Fibroblast of the aortic adventitia (primary cell): Measurements from ENCODE around the gene CDC42BPG. TPM values are rescaled to one million over a fixed set of nuclear protein-coding genes. Genes with fewer than 3 reads are reported as not detected.
A peak's percentile ranks its signal among the peaks of the same experiment; 100 is the strongest.

Experiments used
- DNase-seq: peaks from one replicate; pipeline ENCODE4 v3.0.0-alpha.2; 2010; ENCODE audit warnings: low read depth
- H3K4me3 ChIP-seq: 2 replicates; pipeline ENCODE4 v1.5.1; 2011; ENCODE audit warnings: low read depth, mild to moderate bottlenecking, control low read depth, low read length, moderate library complexity
- total RNA-seq: library from RNA; depleted of rRNA; stranded (reverse); fragments of >200 nt; gene quantifications from 2 replicates; pipeline ENCODE4 v1.2.3, GENCODE V29; 2012; ENCODE audit warnings: low replicate concordance
- TF ChIP-seq, protein P1 (sequence below): IDR thresholded peaks from 2 replicates; pipeline ENCODE4 v1.5.1; 2011; ENCODE audit warnings: mild to moderate bottlenecking, low read length, control low read depth, inconsistent platforms; ENCODE audit not compliant: insufficient read depth

CDC42BPG gene
- total RNA-seq, 1 donor, result 0.09 TPM

DNA sequence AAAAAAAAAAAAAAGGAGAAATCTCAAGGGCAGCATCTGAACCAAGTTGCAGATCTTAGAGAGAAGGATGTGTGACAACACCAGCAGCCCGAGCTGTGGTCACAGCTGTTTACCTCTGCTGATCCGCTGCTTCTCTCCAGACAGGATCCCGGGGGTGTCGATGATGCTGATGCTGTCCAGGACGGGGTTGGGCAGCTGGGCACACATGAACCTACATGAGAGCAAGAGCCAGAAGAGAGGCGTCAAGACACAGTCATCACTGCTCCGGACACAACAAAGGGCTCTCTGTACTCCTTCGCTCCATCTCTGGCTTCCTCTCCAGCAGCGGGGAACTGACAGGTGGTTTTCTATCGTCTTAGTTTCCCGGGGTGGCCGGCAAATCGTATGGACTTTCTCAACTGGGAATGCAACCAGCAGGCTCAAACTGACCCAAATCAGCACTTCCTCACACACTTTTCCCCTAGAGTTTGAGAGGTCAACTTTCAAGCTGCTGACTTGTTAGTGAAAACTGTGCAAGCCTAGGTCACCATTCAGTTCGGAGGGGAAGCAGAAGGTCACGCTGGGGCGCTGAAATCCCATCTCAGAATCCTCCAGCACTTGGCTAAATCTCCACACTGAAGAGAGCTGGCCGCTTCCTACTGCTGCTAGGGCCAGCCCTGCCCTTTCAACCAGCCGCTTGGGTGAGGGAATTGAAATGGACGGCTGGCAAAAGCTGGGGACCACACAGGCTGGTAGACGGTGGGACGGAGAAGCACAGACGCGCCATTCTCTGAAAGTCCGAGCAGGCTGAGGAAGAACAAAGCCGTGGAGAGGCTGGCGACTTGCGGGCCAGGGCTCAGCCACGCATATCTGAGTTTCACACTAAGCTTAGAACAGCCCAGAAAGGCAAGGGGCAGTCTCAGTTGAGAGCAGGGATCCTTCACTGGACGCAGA is 30.1 kb upstream of the CDC42BPG start:
- TF ChIP-seq, protein P1, sequence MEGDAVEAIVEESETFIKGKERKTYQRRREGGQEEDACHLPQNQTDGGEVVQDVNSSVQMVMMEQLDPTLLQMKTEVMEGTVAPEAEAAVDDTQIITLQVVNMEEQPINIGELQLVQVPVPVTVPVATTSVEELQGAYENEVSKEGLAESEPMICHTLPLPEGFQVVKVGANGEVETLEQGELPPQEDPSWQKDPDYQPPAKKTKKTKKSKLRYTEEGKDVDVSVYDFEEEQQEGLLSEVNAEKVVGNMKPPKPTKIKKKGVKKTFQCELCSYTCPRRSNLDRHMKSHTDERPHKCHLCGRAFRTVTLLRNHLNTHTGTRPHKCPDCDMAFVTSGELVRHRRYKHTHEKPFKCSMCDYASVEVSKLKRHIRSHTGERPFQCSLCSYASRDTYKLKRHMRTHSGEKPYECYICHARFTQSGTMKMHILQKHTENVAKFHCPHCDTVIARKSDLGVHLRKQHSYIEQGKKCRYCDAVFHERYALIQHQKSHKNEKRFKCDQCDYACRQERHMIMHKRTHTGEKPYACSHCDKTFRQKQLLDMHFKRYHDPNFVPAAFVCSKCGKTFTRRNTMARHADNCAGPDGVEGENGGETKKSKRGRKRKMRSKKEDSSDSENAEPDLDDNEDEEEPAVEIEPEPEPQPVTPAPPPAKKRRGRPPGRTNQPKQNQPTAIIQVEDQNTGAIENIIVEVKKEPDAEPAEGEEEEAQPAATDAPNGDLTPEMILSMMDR, result no peak
- DNase-seq, result no peak
- H3K4me3 ChIP-seq, result peak overlapping the region; percentile 22

DNA sequence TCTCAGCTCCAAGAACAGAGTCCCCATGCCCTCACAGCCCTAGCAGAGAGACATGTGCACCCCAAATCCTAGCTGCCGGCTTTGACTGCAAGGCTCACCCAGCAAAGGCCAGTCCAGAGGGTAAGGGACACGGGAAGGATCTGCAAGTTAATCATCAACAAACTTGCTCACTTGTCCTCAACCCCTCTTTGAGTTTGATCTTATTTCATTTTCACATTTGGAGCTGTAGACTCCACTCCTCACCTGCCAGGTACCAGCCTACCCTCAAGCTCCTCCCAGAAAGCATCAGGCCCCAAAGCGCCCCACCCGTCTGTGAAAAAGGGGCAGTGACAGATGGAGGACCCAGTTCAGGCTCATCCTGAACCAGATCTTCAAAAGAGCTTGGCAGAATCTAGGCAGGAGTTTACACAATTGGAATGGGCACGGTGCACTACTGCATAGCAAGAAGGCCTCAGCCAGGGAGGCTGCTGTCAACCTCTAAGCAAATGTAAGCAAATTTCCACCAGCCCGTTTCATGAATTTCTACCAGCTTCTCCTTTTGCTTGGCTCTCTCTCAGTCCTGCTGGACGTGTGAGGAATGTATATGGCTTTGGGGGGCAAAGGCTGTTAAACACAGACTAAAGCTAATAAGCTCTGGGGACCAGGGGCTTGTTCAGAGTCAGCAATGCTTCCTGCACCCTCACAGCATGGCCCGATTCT is 28.5 kb upstream of the CDC42BPG start:
- no peak for DNase-seq
- H3K4me3 ChIP-seq, result no peak overlapping the region
- TF ChIP-seq, protein P1, result no peak

DNA sequence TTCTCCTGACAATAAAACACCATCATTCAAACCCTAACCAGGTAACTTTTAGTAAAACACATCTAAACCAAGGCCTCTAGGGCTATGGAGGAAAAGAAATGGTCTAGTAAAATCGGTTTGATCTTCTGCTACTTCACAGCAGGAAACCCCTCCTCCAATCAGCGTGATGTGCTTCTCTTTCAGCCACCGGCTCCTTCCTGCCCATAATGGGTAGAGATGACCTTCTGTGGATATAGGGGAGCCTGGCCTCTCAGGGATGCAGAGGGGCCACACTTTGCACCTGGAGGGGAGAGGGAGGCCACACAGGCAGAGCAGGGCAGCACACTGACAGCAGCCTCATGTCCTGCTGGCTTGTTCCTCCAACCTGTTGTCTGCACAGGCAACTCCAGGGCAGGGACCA is 27.0 kb upstream of the CDC42BPG start:
- no peak overlapping the region for H3K4me3 ChIP-seq
- no peak for DNase-seq
- TF ChIP-seq, protein P1, result no peak

DNA sequence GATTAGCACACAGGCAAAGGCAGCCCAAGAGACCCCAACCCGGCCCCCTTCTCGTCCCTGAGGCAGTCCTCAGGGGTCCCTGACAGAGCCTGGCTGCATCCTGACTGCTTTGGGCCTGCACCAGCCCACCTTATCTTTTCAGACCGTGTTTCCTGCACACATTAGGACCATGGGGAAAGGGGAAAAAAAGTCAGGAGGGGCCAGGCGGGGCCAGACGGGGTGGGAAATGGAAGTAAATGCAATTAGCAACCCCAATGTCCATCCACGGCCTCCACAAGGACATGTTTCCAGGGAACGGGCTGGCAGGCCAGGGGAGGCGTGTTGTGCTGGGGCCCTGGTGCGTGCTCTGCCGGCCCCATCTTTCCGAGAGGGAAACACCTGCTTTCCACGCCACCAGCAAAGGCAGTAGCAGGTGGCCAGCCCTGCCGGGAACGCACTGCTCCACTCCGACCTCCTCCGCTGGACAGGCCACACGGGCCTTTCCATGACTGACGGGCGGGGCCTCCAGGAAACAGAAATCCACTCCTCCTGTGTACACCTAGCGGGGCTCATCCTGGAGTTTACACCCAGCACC is 26.5 kb upstream of the CDC42BPG start:
- no peak overlapping the region for H3K4me3 ChIP-seq
- TF ChIP-seq, protein P1, result no peak
- DNase-seq, result no peak

DNA sequence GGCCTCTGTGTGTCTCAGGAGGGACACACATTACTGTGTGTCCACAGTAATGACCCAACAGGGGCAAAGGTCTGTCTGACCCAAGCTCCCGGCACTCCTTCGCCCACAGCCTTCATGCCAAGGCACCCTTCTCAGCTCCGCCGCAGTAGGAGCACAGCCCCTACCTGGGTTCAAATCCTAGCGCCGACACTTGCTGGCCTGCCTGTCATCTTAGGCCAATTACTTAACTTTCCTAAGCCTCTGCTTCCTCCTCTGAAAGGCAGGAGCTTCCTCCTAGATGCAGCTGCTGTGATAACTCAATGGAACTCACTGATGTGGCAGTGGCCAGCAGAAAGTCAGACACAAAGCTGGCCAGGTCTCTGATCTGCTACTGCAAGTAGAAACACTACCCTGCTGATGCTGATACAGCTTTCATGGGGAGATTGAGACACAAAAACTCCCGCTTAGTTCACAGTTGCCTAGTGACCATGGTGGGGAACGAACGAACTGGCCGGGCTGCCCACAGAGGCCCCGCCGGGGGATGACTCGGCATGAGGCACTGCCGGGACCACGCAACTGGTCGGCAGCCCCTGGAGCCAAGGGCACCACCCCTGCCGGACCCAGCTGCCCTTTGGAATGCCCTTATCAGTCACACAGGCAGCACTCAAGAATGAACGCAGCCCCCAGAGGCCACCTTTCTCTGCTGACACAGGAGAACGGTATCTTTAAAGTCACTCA is 25.9 kb upstream of the CDC42BPG start:
- DNase-seq, result peak; percentile 80

More for the DNA sequence above, 25.9 kb upstream of the CDC42BPG start:
- peak overlapping the region; percentile 33 for H3K4me3 ChIP-seq
- TF ChIP-seq, protein P1, result no peak
